ENCODE measurements around the gene TTC21B. TPM values are rescaled to one million over a fixed set of nuclear protein-coding genes. Genes with fewer than 3 reads are reported as not detected.
A peak's percentile ranks its signal among the peaks of the same experiment; 100 is the strongest.

TTC21B gene
- total and polyA plus RNA-seq, 12 donors = 3.3 to 17.9 (median 13.3) TPM

DNA sequence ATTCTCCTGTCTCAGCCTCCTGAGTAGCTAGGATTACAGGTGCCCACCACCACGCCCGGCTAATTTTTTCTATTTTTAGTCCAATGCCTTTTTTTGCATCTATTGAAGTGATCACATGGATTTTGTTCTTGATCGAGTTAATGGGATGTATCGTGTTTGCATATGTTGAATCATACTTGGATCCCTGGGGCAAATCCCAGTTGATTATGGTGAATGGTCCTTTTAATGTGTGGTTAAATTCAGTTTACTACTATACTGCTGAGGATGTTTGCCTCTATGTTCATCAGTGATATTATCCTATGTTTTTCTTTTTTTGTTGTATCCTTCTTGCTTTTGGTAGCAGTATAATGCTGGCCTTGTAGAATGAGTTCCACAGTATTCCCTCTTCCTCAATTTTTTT, 8.2 kb upstream of the TTC21B start:
- no peak for DNase-seq
- H3K4me3 ChIP-seq = no peak overlapping the region
- peaks cover 0 to 3% (median 0%) of the 10 kb centered on the region in 7 donors for H3K27me3 ChIP-seq
- H3K27ac ChIP-seq = no peak overlapping the region
- no peaks in the 10 kb centered on the region for H3K36me3 ChIP-seq
- intact Hi-C loops (cut with DNase I) = no loop called here
- ATAC-seq = no peak
- H3K9me3 ChIP-seq = no peaks in the 10 kb centered on the region
- 84 to 97% methylated on average over 4 of the region's 4 CpGs for WGBS, 2 donors
- no peak for TF ChIP-seq CTCF (IDR thresholded peaks at IDR 0.05)
- no peaks in the 10 kb centered on the region for H3K4me1 ChIP-seq

DNA sequence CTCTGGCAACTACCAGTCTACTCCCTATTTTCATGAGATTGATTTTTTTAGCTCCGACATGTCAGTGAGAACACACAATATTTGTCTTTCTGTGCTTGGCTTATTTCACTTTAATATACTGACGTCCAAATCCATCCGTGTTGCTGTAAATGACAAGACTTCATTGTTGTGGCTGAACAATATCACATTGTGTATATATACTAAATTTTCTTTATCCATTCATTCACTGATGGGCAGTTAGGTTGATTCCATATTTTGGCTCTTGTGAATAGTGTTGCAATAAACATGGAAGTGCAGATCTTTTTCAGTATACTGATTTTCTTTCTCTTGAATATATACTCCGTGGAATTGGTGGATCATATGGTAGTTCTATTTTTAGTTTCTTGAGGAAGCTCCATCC, 5.8 kb upstream of the TTC21B start:
- Histone ChIP-seq H3K36me3 (no peaks in the 10 kb centered on the region), H3K4me1 (peaks cover 0 to 8% (median 6%) of the 10 kb centered on the region in 9 donors), H3K27ac (no peak overlapping the region), H3K27me3 (no peaks in the 10 kb centered on the region), H3K4me3 (no peak overlapping the region), H3K9me3 (no peaks in the 10 kb centered on the region)
- DNase-seq = no peak
- TF ChIP-seq CTCF (IDR thresholded peaks at IDR 0.05) = no peak
- intact Hi-C loops (cut with DNase I) = loop anchor here in 4 of 10 donors (5.0 to 10.0 kb wide), 2 partner anchors 165 to 168 kb away; partner anchors contain the start of gene SCN1A (in 4 of the 4)
- no peak for ATAC-seq
- WGBS, 2 donors = 81 to 82% methylated on average over 4 of the region's 4 CpGs

DNA sequence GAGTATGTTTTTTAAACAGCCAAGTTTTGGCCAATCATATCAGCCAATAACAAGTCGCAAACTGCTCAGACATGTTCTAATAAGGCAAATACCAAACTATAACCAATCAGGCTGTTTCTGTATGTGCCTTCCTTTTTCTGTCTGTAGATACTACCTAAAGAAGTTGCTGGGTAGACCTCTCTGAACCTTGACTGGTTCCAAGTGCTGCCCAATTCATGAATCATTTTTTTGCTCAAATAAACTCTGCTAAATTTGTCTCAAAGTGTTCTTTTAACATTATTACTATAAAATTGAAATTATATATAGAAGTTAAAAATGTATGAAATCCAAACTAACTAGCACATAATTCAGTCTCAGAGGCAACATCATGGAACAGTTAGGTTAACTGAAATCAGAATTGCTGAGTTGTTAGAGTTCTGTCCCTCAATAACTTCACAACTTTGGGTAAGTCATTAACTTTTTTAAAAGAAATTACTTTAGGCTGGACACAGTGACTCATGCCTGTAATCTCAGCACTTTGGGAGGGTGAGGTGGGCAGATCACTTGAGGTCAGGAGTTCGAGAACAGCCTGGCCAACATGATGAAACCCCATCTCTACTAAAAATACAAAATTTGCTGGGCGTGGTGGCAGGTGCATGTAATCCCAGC, 4.9 kb upstream of the TTC21B start:
- DNase-seq = no peak
- no peak overlapping the region for H3K27ac ChIP-seq
- 88 to 90% methylated on average over 3 of the region's 3 CpGs for WGBS, 2 donors
- H3K9me3 ChIP-seq = no peaks in the 10 kb centered on the region
- no peaks in the 10 kb centered on the region for H3K36me3 ChIP-seq
- TF ChIP-seq CTCF (IDR thresholded peaks at IDR 0.05) = no peak
- ATAC-seq = no peak
- H3K4me1 ChIP-seq = peaks cover 0 to 11% (median 9%) of the 10 kb centered on the region in 9 donors
- no peak overlapping the region for H3K4me3 ChIP-seq
- intact Hi-C loops (cut with DNase I) = loop anchor here in 4 of 10 donors (5.0 to 10.0 kb wide), 2 partner anchors 166 to 169 kb away; partner anchors contain the start of gene SCN1A (in 4 of the 4)
- H3K27me3 ChIP-seq = no peaks in the 10 kb centered on the region

DNA sequence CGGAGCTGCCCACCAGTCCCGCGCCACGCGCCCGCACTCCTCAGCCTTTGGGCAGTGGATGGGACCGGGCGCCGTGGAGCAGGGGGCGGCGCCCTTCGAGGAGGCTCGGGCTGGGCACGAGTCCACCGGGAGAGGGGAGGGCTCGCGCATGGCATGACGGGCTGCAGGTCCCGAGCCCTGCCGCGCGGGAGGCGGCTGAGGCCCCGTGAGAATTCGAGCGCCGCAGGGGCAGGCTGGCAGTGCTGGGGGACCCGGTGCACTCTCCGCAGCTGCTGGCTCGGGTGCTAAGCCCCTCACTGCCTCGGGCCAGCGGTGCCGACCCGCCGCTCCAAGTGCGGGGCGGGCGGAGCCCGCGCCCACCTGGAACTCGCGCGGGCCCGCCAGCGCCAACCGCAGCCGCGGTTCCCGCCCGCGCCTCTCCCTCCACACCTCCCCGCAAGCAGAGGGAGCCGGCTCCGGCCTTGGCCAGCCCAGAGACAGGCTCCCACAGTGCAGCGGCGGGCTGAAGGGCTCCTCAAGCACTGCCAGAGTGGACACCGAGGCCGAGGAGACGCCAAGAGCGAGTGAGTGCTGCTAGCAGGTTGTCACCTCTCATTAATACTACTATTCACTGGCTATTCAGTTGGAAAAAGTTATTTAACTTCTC, 3.6 kb upstream of the TTC21B start:
- no peak for ATAC-seq
- TF ChIP-seq CTCF (IDR thresholded peaks at IDR 0.05) = no peak
- DNase-seq = peak in 1 of 2 donors; percentile 15
- H3K4me3 ChIP-seq = peak overlapping the region in 1 of 10 donors; percentile 23
- peaks cover 3 to 20% (median 17%) of the 10 kb centered on the region in 9 donors for H3K4me1 ChIP-seq
- no peak overlapping the region for H3K27ac ChIP-seq
- intact Hi-C loops (cut with DNase I) = loop anchor here in 4 of 10 donors (5.0 to 10.0 kb wide), 2 partner anchors 168 to 170 kb away; partner anchors contain the start of gene SCN1A (in 4 of the 4)
- H3K36me3 ChIP-seq = no peaks in the 10 kb centered on the region
- WGBS, 2 donors = 80 to 86% methylated on average over 56 to 60 of the region's 60 CpGs
- H3K27me3 ChIP-seq = no peaks in the 10 kb centered on the region
- H3K9me3 ChIP-seq = no peaks in the 10 kb centered on the region

Data from heart right ventricle (tissue), 16 donors.